Measurements from ENCODE around the gene RBBP9. TPM values are rescaled to one million over a fixed set of nuclear protein-coding genes. Genes with fewer than 3 reads are reported as not detected.

Gene RBBP9
- total RNA-seq, 1 experiment from 2014 or later, result 11.1 TPM

- H3K27me3 ChIP-seq (ENCODE audit: control insufficient read depth, insufficient read depth, low read length), result no peaks in the 10 kb centered on the region
- ChIA-PET POLR2A (no interaction called here), CTCF (no interaction called here)
- H3K4me1 ChIP-seq (ENCODE audit: control insufficient read depth, insufficient read depth, low read length), result no peaks in the 10 kb centered on the region
- no peak for DNase-seq (ENCODE audit: low read depth, low spot score)
- no peak overlapping the region for H3K27ac ChIP-seq (ENCODE audit: low read length)
- in situ Hi-C loops (cut with HindIII; ENCODE audit: low pct_unique_long_range_greater_than_20kb, low sequenced_read_pairs), result no loop called here
- H3K36me3 ChIP-seq (ENCODE audit: control insufficient read depth, insufficient read depth, low read length), result peaks cover 34% of the 10 kb centered on the region
- TF ChIP-seq SIN3A (IDR thresholded peaks at IDR 0.05; ENCODE audit: borderline replicate concordance, insufficient read depth, low read depth, low read length), result no peak
- intact Hi-C loops (cut with micrococcal nuclease; ENCODE audit: unreplicated experiment), result no loop called here
- BruUV-seq (replicated peaks), result no TSS peak
- H3K9me3 ChIP-seq (ENCODE audit: control insufficient read depth, insufficient read depth, low read depth, low read length), result no peaks in the 10 kb centered on the region
- H3K4me3 ChIP-seq (ENCODE audit: low read depth in 2 of 2, low read length in 2 of 2), result no peak overlapping the region
- ATAC-seq, result no peak
Measured at GRCh38 chr20:18532626-18533025, 35.6 kb upstream of the RBBP9 start.

- no peaks in the 10 kb centered on the region for H3K9me3 ChIP-seq (ENCODE audit: control insufficient read depth, insufficient read depth, low read depth, low read length)
- H3K27me3 ChIP-seq (ENCODE audit: control insufficient read depth, insufficient read depth, low read length), result no peaks in the 10 kb centered on the region
- H3K27ac ChIP-seq (ENCODE audit: low read length), result no peak overlapping the region
- ATAC-seq, result no peak
- ChIA-PET POLR2A (no interaction called here), CTCF (no interaction called here)
- in situ Hi-C loops (cut with HindIII; ENCODE audit: low pct_unique_long_range_greater_than_20kb, low sequenced_read_pairs), result no loop called here
- intact Hi-C loops (cut with micrococcal nuclease; ENCODE audit: unreplicated experiment), result no loop called here
- H3K4me3 ChIP-seq (ENCODE audit: low read depth in 2 of 2, low read length in 2 of 2), result no peak overlapping the region
- no peak for TF ChIP-seq REST (IDR thresholded peaks at IDR 0.05; ENCODE audit: insufficient read depth in 1 of 2, low read depth in 2 of 2, low read length in 1 of 2)
- no peak for DNase-seq (ENCODE audit: low read depth, low spot score)
- H3K36me3 ChIP-seq (ENCODE audit: control insufficient read depth, insufficient read depth, low read length), result peaks cover 49% of the 10 kb centered on the region
- H3K4me1 ChIP-seq (ENCODE audit: control insufficient read depth, insufficient read depth, low read length), result no peaks in the 10 kb centered on the region
- no TSS peak for BruUV-seq (replicated peaks)
Measured at GRCh38 chr20:18529041-18529440, 32.0 kb upstream of the RBBP9 start.

GRCh38 chr20:18527836-18528235, 30.8 kb upstream of the RBBP9 start:
- H3K27me3 ChIP-seq (ENCODE audit: control insufficient read depth, insufficient read depth, low read length), result no peaks in the 10 kb centered on the region
- POLR2A ChIA-PET, result no interaction called here
- H3K4me3 ChIP-seq (ENCODE audit: low read depth in 2 of 2, low read length in 2 of 2), result no peak overlapping the region
- CTCF ChIA-PET, result no interaction called here
- H3K9me3 ChIP-seq (ENCODE audit: control insufficient read depth, insufficient read depth, low read depth, low read length), result no peaks in the 10 kb centered on the region
- intact Hi-C loops (cut with micrococcal nuclease; ENCODE audit: unreplicated experiment) (no loop called here), in situ Hi-C loops (cut with HindIII; ENCODE audit: low pct_unique_long_range_greater_than_20kb, low sequenced_read_pairs) (no loop called here)
- H3K27ac ChIP-seq (ENCODE audit: low read length), result no peak overlapping the region
- BruUV-seq (replicated peaks), result no TSS peak
- peaks cover 43% of the 10 kb centered on the region for H3K36me3 ChIP-seq (ENCODE audit: control insufficient read depth, insufficient read depth, low read length)
- TF ChIP-seq POLR2AphosphoS5 (IDR thresholded peaks at IDR 0.05; ENCODE audit: low read depth, low read length) (no peak), REST (IDR thresholded peaks at IDR 0.05; ENCODE audit: insufficient read depth in 1 of 2, low read depth in 2 of 2, low read length in 1 of 2) (no peak), TCF7L2 (IDR thresholded peaks at IDR 0.05; ENCODE audit: low read depth, low read length) (no peak), SIN3A (IDR thresholded peaks at IDR 0.05; ENCODE audit: borderline replicate concordance, insufficient read depth, low read depth, low read length) (no peak)
- no peak for ATAC-seq
- no peaks in the 10 kb centered on the region for H3K4me1 ChIP-seq (ENCODE audit: control insufficient read depth, insufficient read depth, low read length)
- DNase-seq (ENCODE audit: low read depth, low spot score), result no peak
